Lower leg skin (tissue), 3 donors: ENCODE results near the gene SLC5A8.

Experiments used
- CTCF ChIP-seq, 3 donors: fragments of 450-650 bp; IDR thresholded peaks; one replicate each; pipeline ENCODE4 v1.5.1; 2016; ENCODE audit warnings: antibody characterized with exemption in 3 of 3, mild to moderate bottlenecking in 3 of 3, moderate library complexity in 2 of 3
- POLR2A ChIP-seq, 2 donors: fragments of 450-650 bp; IDR thresholded peaks; one replicate each; pipeline ENCODE4 v1.6.1; 2016 to 2017; ENCODE audit warnings: antibody characterized with exemption in 2 of 2, mild to moderate bottlenecking in 1 of 2, moderate library complexity in 1 of 2

GRCh38 chr12:101221301-101221700 lies 11.3 kb upstream of the SLC5A8 start:
- TF ChIP-seq CTCF (IDR thresholded peaks at IDR 0.05), result no peak
- TF ChIP-seq POLR2A (IDR thresholded peaks at IDR 0.05), result no peak
